Duodenal mucosa (tissue), 2 donors: ENCODE results near the gene HSPBP1.
A peak's percentile ranks its signal among the peaks of the same experiment; 100 is the strongest.

Source experiments
- H3K27ac ChIP-seq: one replicate; pipeline ENCODE4 v1.7.0; 2013; ENCODE audit warnings: low read depth, low read length
- H3K27me3 ChIP-seq, 2 donors: one replicate each; pipeline ENCODE4 v1.7.0; 2013; ENCODE audit warnings: low read length in 2 of 2, control low read depth in 1 of 2; ENCODE audit not compliant: insufficient read depth in 2 of 2, control insufficient read depth in 1 of 2
- H3K36me3 ChIP-seq, 2 donors: one replicate each; pipeline ENCODE4 v1.7.0; 2013; ENCODE audit warnings: low read length in 2 of 2, control low read depth in 1 of 2; ENCODE audit not compliant: insufficient read depth in 2 of 2, control insufficient read depth in 1 of 2
- H3K4me1 ChIP-seq, 2 donors: one replicate each; pipeline ENCODE4 v1.7.0; 2013; ENCODE audit warnings: low read length in 2 of 2, control low read depth in 1 of 2; ENCODE audit not compliant: insufficient read depth in 2 of 2, control insufficient read depth in 1 of 2
- H3K4me3 ChIP-seq, 2 donors: one replicate each; pipeline ENCODE4 v1.7.0; 2013; ENCODE audit warnings: low read length in 2 of 2, low read depth in 1 of 2
- H3K9ac ChIP-seq, 2 donors: one replicate each; pipeline ENCODE4 v1.7.0; 2013; ENCODE audit warnings: low read length in 2 of 2, low read depth in 1 of 2
- H3K9me3 ChIP-seq, 2 donors: one replicate each; pipeline ENCODE4 v1.7.0; 2013; ENCODE audit warnings: low read length in 2 of 2, control low read depth in 1 of 2; ENCODE audit not compliant: control insufficient read depth in 1 of 2

The HSPBP1 gene

DNA sequence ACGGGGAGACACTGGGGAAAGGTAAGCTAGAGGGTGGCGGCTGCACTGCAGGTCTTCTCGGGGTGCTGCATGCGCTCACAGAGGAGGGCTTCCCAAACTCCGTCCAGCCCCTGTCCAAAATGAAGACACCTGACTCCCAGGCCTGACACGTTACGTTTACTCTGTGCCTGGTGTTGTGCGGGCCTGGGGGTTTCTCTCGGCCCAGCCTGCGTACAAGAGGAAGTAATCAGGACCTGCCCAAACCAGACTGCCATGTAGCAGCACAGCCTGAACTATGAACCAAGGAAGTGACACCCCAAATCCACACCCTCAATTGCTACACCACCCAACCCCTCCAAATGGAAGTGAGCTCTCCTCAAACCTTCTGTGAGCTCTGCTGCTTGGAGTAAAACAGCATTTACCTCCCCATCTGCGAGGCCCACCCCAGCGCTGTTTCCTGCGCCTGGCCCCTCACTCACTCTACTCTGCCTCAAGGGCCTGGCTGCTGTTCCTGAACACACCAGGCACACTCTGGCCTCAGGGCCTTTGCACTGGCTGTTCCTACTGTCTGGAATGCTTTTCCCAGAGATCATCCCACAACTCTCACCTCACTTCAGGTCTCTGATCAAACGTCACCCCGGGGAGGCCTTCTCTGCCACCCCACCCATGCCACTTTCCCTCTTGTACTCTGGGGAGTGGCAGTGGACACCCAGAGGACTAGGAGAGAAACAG, 3.0 kb downstream of the HSPBP1 start:
- H3K9me3 ChIP-seq: no peaks in the 10 kb centered on the region
- H3K4me3 ChIP-seq: no peak overlapping the region
- peak overlapping the region; percentile 27 to 32 for H3K9ac ChIP-seq
- H3K27me3 ChIP-seq: no peaks in the 10 kb centered on the region
- H3K4me1 ChIP-seq: peaks cover 20 to 30% of the 10 kb centered on the region in 2 donors
- H3K36me3 ChIP-seq: peaks cover 0 to 35% of the 10 kb centered on the region in 2 donors
- H3K27ac ChIP-seq: peak overlapping the region; percentile 78

- H3K4me3 ChIP-seq: no peak overlapping the region
- peak overlapping the region; percentile 78 for H3K27ac ChIP-seq
- peak overlapping the region; percentile 27 to 32 for H3K9ac ChIP-seq
- H3K9me3 ChIP-seq: no peaks in the 10 kb centered on the region
- no peaks in the 10 kb centered on the region for H3K27me3 ChIP-seq
- peaks cover 0 to 39% of the 10 kb centered on the region in 2 donors for H3K36me3 ChIP-seq
- H3K4me1 ChIP-seq: peaks cover 20 to 29% of the 10 kb centered on the region in 2 donors
Measured at GRCh38 chr19:55275851-55276719, 3.8 kb downstream of the HSPBP1 start.

DNA sequence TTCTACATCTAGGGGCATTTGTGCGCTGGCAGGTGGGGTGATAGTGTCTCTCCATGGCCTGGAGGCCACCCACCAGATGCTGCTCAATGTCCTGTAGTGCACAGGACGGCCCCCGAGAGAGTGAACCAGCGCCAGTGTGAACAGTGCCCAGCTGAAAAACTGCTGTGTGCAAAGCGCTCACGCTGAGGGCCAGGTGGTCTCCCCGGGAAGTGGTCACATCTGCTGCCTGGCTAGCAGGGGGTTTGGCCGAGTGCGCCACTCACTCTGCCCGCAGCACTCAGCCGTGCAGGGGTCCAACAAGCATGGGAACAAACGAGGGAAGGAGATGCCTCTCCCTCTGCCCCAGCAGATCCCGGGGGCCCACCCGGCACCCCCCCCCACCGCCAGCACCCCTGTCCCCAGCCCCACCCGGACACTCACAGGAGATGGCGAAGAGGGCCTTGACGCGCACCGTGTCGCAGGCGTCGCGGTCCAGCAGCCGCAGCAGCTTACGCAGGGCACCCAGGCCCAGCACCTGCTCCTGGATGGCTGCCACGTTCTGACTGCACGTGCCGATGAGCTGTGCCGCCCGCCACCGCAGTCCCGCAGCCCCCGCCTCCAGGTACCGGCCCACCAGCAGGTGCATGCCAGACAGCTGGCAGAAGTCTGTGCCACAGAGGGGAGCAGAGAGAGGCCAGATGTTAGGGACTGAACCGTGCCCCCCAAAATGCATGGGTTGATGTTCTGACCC, 5.8 kb downstream of the HSPBP1 start:
- Histone ChIP-seq H3K27me3 (no peaks in the 10 kb centered on the region), H3K36me3 (peaks cover 0 to 51% of the 10 kb centered on the region in 2 donors), H3K4me1 (peaks cover 15 to 16% of the 10 kb centered on the region in 2 donors), H3K9ac (no peak overlapping the region), H3K27ac (no peak overlapping the region), H3K9me3 (no peaks in the 10 kb centered on the region), H3K4me3 (no peak overlapping the region)

DNA sequence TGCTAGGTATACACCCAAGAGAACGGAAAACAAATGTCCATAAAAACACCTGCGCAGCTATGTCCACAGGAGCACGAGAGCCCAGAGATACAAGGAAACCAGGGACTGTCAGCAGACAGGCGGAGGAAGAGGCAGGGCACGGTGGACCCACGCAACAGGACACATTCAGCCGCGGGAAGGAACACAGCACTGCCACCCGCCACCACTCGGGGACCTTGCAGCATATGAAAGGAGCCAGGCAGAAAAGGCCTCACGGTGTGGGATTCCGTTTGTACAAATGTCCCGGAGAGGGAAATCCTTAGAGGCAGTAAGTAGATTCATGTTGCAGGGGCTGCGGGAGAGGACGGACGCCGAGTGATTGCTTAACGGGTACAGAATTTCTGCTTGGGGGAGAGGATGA, 7.8 kb downstream of the HSPBP1 start:
- Histone ChIP-seq H3K4me1 (peaks cover 7 to 11% of the 10 kb centered on the region in 2 donors), H3K9me3 (no peaks in the 10 kb centered on the region), H3K27me3 (no peaks in the 10 kb centered on the region), H3K4me3 (no peak overlapping the region), H3K27ac (no peak overlapping the region), H3K9ac (no peak overlapping the region), H3K36me3 (peaks cover 0 to 44% of the 10 kb centered on the region in 2 donors)

DNA sequence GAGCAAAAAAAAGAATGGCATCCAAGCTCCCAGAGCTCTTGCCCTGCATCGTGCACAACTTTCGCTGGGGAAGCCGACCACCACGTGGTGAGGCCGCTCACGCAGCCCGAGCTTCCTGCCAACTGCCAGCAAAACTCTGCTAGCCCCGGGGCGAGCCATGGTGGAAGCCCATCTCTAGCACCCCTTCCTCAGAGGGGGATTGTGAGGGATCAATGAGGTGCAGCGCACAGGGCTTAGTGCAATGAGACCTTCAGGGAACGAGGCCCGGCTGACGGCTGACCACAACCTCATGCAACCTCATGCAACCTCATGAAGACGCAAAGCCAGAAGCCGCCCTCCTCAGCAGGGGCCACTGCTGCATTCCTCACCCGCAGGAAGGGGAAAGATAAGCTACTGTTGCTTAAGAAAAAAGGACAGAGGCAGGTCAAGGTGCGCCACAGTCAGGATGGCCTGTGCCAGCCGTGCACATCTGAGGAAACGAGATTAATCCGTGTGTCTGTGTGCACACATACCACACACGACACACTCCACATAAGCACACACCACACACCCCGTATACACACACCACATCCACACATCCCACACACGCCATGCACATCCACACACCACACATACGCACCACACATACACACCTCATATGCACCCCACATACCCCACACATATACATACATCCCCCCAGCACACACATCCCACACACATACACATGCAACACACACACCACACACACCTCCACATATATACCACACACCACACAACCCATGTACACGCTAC, 9.6 kb downstream of the HSPBP1 start:
- H3K27me3 ChIP-seq: no peaks in the 10 kb centered on the region
- H3K4me1 ChIP-seq: no peaks in the 10 kb centered on the region
- H3K36me3 ChIP-seq: peaks cover 0 to 40% of the 10 kb centered on the region in 2 donors
- no peak overlapping the region for H3K4me3 ChIP-seq
- no peak overlapping the region for H3K27ac ChIP-seq
- H3K9me3 ChIP-seq: no peaks in the 10 kb centered on the region
- no peak overlapping the region for H3K9ac ChIP-seq

GRCh38 chr19:55269299-55269698, 10.6 kb downstream of the HSPBP1 start:
- H3K4me3 ChIP-seq: no peak overlapping the region
- H3K9me3 ChIP-seq: no peaks in the 10 kb centered on the region
- H3K9ac ChIP-seq: no peak overlapping the region
- H3K4me1 ChIP-seq: no peaks in the 10 kb centered on the region
- no peaks in the 10 kb centered on the region for H3K27me3 ChIP-seq
- no peak overlapping the region for H3K27ac ChIP-seq
- H3K36me3 ChIP-seq: peaks cover 0 to 36% of the 10 kb centered on the region in 2 donors

GRCh38 chr19:55266840-55267239, 13.1 kb downstream of the HSPBP1 start:
- peaks cover 0 to 20% of the 10 kb centered on the region in 2 donors for H3K36me3 ChIP-seq

GRCh38 chr19:55266404-55266803, 13.5 kb downstream of the HSPBP1 start:
- Histone ChIP-seq H3K4me1 (no peaks in the 10 kb centered on the region), H3K9me3 (no peaks in the 10 kb centered on the region), H3K36me3 (peaks cover 0 to 19% of the 10 kb centered on the region in 2 donors), H3K27me3 (no peaks in the 10 kb centered on the region), H3K27ac (no peak overlapping the region), H3K9ac (no peak overlapping the region), H3K4me3 (no peak overlapping the region)

More at GRCh38 chr19:55266840-55267239, 13.1 kb downstream of the HSPBP1 start:
- Histone ChIP-seq H3K27ac (no peak overlapping the region), H3K27me3 (no peaks in the 10 kb centered on the region), H3K9me3 (no peaks in the 10 kb centered on the region), H3K4me3 (no peak overlapping the region), H3K9ac (no peak overlapping the region), H3K4me1 (no peaks in the 10 kb centered on the region)

DNA sequence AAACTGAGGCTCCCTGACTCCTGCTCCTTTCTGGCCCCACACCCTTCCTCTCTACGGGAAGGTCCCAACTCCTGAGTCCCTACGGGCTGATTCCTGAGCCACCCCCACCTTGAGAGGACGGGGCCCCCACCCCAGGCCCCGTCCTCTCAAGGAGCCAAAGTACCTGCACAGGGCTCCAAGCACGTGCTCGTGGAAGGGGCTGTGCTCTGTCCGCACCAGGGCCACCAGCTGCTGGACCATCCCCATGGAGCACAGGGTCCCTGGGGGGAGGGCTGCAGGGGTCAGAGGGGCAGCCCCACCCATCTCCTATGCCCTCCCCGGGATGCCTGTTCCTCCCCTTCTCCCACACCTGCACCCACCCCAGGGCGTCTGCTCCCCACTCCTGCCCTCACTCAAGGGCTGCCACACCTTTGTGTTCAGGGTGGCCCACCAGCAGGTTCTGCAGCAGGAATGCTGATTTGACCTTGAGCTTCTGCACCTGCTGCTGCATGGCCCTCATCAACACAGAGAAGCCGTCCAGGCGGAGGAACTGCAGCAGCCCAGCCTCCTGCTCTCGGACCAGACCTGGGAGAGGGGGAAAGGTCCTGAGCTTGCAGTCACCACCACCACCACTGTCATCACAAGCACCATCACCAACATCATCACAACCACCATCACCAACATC, 14.1 kb downstream of the HSPBP1 start:
- Histone ChIP-seq H3K27me3 (no peaks in the 10 kb centered on the region), H3K4me1 (no peaks in the 10 kb centered on the region), H3K27ac (no peak overlapping the region), H3K9ac (no peak overlapping the region), H3K4me3 (no peak overlapping the region), H3K9me3 (no peaks in the 10 kb centered on the region), H3K36me3 (peaks cover 0 to 16% of the 10 kb centered on the region in 2 donors)
